ENCODE results near the gene DENND1B.

Gene DENND1B

GRCh38 chr1:197683895-197684553, 91.3 kb downstream of the DENND1B start:
- DNase-seq (ENCODE audit: low read depth): peak; percentile 37

GRCh38 chr1:197683280-197683679, 92.0 kb downstream of the DENND1B start:
- DNase-seq (ENCODE audit: low read depth): no peak

- no peak for DNase-seq (ENCODE audit: low read depth)
Measured at GRCh38 chr1:197680311-197680710, 95.0 kb downstream of the DENND1B start.

- DNase-seq (ENCODE audit: low read depth): no peak
Measured at GRCh38 chr1:197677752-197678295, 97.5 kb downstream of the DENND1B start.

GRCh38 chr1:197677313-197677712, 98.0 kb downstream of the DENND1B start:
- no peak for DNase-seq (ENCODE audit: low read depth)

GRCh38 chr1:197675583-197676208, 99.6 kb downstream of the DENND1B start:
- DNase-seq (ENCODE audit: low read depth): peak; percentile 30

GRCh38 chr1:197674286-197674685, 101.0 kb downstream of the DENND1B start:
- DNase-seq (ENCODE audit: low read depth): no peak

GRCh38 chr1:197673292-197673691, 102.0 kb downstream of the DENND1B start:
- DNase-seq (ENCODE audit: low read depth): no peak

GRCh38 chr1:197672347-197672746, 102.9 kb downstream of the DENND1B start:
- no peak for DNase-seq (ENCODE audit: low read depth)

- no peak for DNase-seq (ENCODE audit: low read depth)
Measured at GRCh38 chr1:197671920-197672319, 103.4 kb downstream of the DENND1B start.

- no peak for DNase-seq (ENCODE audit: low read depth)
Measured at GRCh38 chr1:197671140-197671539, 104.1 kb downstream of the DENND1B start.

- no peak for DNase-seq (ENCODE audit: low read depth)
Measured at GRCh38 chr1:197666769-197667285, 108.5 kb downstream of the DENND1B start.

- DNase-seq (ENCODE audit: low read depth): no peak
Measured at GRCh38 chr1:197664391-197664790, 110.9 kb downstream of the DENND1B start.

- DNase-seq (ENCODE audit: low read depth): no peak
Measured at GRCh38 chr1:197663162-197663953, 111.9 kb downstream of the DENND1B start.

- no peak for DNase-seq (ENCODE audit: low read depth)
Measured at GRCh38 chr1:197660389-197660788, 114.9 kb downstream of the DENND1B start.

GRCh38 chr1:197659171-197659570, 116.1 kb downstream of the DENND1B start:
- DNase-seq (ENCODE audit: low read depth): no peak

- DNase-seq (ENCODE audit: low read depth): no peak
Measured at GRCh38 chr1:197649188-197649587, 126.1 kb downstream of the DENND1B start.

- DNase-seq (ENCODE audit: low read depth): no peak
Measured at GRCh38 chr1:197638316-197638715, 137.0 kb downstream of the DENND1B start.

- DNase-seq (ENCODE audit: low read depth): no peak
Measured at GRCh38 chr1:197637406-197637805, 137.9 kb downstream of the DENND1B start.

- no peak for DNase-seq (ENCODE audit: low read depth)
Measured at GRCh38 chr1:197633447-197634078, 141.7 kb downstream of the DENND1B start.

GRCh38 chr1:197632651-197633050, 142.6 kb downstream of the DENND1B start:
- DNase-seq (ENCODE audit: low read depth): no peak

- no peak for DNase-seq (ENCODE audit: low read depth)
Measured at GRCh38 chr1:197632005-197632404, 143.3 kb downstream of the DENND1B start.
